ENCODE data around the gene PRSS23.

- TF ChIP-seq CTCF (IDR thresholded peaks at IDR 0.05) (no peak), POLR2A (IDR thresholded peaks at IDR 0.05) (no peak)
These were observed 8.2 kb upstream of the PRSS23 start for GRCh38 chr11:86792150-86792549.

Measured in right lobe of liver (tissue), 4 donors.